GM21515 (cell line): ENCODE measurements around the gene ZGPAT.
"Not testable (repeated sequence)": the region's sequence is repeated elsewhere in the genome, so short reads cannot be mapped to it uniquely, and the experiment has no call there.

Source experiments
- ATAC-seq: cut with Tn5 transposase; IDR thresholded peaks from one replicate; pipeline ENCODE4 v1.9.1; 2021; ENCODE audit not compliant: unreplicated experiment

The ZGPAT gene

GRCh38 chr20:63755933-63756647, 48.3 kb downstream of the ZGPAT start:
- ATAC-seq: no peak

DNA sequence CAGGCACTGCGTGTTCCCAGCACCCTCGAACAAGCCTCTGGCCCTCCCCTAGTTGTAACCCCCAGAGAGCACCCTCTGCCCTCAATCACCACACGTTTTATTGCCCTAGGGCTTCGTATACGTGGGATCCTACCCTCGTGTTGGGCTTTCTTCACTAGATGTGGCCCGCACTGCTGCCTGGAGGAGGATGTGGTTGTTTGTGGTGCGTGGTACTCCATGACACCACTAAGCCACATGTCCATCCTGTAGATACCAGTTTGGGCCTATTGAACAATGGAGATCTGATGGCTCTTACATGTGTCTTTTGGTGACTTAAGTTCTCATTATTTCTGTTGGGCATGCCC, 48.8 kb downstream of the ZGPAT start:
- ATAC-seq: no peak

GRCh38 chr20:63758152-63758551, 50.3 kb downstream of the ZGPAT start:
- no peak for ATAC-seq

- no peak for ATAC-seq
These were observed 51.6 kb downstream of the ZGPAT start for GRCh38 chr20:63759377-63759901.

GRCh38 chr20:63765082-63765873, 57.4 kb downstream of the ZGPAT start:
- no peak for ATAC-seq

- no peak for ATAC-seq
These were observed 58.1 kb downstream of the ZGPAT start for GRCh38 chr20:63765902-63766301.

DNA sequence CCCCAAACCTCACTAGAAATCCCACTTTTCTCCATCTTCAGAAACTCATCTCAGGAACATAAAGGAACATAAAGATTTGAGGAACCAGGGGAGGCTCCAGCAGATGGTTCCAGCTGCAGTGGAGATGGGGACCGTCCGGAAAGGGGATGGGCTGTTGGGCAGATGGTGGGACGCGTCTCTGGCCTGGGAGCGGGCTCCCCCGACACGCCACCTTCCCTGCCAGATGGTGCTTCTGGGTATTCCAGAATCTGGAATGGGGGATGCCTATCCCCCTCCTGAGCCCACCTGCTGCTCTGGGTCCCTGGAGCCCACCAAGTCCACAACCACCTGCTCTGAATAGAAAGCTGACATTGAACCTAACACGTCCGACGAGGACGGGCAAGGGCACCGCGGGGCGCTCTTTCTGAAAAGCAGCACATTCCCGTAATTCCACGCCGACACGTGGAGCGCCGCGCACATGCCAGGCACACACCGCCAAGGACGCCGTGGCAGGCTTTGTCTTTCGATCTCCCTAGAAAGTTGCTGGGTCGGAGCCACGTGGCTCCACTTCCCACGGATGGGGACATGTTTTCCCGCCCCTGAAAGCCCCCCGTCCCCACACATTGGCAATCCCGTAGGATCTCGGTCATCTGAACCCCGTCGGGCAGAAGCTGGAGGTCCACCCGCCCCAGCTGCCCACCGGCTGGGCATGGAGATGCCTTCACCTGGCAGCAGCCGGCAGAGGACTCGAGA, 59.0 kb downstream of the ZGPAT start:
- ATAC-seq: no peak

GRCh38 chr20:63767456-63767855, 59.6 kb downstream of the ZGPAT start:
- no peak for ATAC-seq

DNA sequence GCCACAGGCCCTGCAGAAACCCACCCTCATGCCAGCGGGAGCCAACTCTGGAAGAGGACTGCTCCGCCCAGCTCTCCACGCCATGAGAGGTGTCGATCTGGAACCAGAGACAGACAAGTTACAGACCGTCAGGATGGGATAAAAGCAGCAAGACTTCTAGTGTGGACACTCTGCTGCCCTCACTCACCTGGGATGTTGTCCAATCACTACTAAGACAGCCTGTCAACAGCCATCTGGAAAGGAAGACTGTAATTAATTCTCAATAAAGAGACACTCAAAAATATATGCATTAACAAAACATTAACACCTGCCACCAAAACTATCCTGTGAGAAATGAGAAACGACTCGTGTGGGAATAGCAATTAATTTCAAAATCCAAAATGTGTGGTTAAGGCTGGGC, 60.0 kb downstream of the ZGPAT start:
- no peak for ATAC-seq

DNA sequence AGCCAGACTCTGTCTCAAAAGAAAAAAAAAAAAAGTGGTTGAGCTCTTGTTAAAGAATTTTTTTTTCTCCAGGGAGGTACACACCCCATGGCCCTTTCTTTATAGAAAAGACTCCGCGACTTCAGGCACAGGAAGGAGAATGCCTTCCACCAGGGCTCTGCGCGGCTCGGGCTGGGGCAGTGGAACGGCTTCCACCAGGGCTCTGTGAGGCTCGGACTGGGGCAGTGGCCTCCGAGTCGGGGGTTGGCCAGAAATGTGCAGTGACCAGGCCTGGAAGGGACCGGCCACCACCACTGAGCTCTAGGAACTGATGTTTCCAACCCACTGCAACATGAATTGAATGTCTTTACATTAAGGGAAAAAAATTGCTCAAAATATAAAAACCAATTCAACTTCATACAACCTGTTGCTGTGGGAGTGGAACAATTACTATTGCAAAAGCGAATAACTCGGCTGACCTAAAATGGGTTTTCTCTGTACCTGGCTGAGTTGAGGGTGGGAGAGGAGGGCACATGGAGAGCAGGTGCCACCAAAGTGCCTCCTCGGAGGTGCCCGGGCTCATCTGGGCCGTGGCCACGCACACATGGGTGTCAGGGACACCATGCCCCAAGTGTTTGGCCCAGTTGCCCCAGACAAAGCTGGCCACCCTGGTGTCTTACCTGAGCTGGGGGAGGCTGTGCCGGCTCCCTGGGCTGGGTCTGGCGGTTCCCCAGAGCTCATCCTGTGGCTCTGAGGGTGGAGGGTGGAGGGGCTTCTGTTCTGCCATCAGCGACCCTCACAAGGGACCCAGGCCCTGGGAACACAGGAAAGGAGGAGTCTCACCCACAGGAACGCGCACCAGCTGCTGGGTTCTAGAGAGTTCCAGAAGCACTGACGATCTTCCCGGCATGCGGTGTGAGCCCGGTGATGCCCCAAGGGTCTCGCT, 61.0 kb downstream of the ZGPAT start:
- ATAC-seq: no peak

- ATAC-seq: no peak
These were observed 62.1 kb downstream of the ZGPAT start for GRCh38 chr20:63769891-63770474.

DNA sequence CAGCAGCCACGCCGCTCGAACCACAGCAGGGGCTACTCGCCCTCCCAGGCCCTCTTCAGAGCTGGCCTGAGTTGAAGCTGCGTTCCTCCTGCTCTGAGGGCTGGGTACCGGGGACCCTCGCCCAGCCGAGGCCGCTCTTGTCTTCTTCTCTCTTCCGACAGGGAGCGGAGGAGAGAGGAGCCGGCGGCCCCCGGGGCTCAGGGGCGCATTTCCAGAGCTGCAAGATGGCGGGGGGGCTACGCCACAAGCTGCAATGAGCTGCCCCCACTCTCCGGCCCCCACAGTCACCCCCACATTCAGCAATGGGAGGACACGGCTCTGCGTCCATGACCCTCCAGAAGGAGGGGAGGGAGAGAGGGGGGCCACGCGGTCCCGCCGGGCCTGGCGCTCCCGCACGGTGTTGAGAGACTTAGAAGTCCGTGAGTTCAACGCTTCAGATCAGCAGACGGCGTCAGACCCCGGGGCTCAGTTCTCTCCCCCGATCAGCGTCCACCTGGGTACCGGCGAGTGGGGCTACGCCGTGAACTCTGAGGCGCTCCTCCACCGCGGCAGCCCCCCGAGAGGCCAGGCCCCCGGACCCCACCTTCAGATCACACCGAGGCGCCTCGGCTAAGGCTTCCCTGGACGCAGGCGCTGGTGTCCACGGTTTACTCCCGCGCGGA, 63.3 kb downstream of the ZGPAT start:
- ATAC-seq: no peak

DNA sequence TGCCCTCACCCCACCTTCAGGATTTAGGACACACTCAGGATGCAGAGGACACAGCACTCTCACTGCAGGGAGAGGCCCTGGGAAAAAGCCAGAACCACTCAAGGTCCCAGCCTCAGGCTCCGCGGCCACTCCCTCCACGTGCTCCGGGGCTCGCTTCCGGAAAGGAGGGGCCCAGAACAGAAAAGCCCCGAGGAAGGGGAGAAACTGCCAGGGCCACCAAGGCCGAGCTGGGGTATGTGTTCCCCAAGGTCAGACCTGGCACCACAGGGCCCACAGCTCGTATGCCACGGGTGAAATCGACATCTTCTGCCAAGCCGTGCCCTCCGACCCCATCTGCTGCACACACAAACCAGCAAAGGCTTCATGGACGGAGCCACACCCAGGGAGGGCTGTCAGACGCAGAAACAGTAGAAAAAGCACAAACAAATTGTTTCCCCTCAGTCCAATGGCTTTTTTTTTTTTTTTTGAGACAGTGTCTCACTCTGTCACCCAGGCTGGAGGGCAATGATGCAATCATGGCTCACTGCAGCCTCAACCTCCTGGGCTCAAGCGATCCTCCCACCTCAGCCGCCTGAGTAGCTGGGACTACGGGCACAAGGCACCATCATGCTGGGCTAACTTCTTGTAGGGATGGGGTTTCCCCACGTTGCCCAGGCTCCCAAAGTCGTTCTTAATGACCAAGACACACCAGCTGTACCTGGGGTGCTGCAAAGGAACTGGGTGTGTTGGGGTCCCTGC, 65.1 kb downstream of the ZGPAT start:
- no peak for ATAC-seq

DNA sequence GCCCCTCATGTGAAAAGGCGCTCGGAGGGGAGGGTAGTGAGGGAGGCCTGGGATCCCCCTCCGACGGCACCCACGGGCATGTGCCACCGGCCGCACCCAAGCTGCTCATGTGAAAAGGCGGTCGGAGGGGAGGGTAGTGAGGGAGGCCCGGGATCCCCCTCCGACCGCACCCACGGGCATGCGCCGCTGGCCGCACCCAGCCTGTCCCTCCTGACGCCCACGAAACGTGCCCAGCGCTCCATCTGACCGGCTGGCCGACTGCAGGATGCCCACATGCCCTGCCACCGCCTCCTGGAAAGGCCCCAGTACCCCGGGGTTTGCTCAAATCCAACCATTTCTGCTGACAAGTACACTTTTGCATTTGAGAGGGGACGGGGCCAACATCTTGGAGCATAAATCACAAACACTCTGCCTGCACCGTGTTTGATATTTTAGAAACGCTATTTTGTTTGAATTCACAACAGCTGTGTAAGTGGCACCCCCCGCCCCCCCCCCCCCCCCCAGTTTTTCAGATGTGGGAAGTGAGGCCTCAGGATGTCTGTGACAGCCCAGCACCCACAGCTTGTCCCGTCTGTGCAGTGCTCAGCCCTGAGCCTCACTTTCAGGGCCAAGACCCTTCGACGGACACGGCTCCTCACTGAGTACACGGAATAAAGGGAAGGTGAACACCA, 65.9 kb downstream of the ZGPAT start:
- ATAC-seq: no peak

DNA sequence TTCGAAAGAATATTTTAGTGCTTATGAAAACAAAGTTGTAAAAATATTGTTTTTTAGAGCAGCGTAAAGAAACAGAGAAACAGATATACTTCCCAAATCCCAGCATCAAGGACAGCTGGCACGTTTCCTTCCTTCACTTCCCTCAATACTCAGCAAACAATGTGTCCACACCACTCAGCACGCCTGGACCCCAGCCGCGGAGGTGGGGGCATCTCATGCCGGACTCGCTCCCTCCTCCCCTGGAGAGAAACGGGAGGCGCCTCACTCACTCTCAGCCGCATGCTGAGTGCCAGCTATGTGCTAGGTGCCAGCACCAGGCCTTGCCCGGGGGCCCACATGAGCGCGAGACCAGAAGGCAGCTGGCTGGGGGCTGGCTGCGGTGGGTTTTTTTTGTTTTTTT, 66.5 kb downstream of the ZGPAT start:
- ATAC-seq: no peak

GRCh38 chr20:63775096-63775978, 67.5 kb downstream of the ZGPAT start:
- ATAC-seq: no peak

DNA sequence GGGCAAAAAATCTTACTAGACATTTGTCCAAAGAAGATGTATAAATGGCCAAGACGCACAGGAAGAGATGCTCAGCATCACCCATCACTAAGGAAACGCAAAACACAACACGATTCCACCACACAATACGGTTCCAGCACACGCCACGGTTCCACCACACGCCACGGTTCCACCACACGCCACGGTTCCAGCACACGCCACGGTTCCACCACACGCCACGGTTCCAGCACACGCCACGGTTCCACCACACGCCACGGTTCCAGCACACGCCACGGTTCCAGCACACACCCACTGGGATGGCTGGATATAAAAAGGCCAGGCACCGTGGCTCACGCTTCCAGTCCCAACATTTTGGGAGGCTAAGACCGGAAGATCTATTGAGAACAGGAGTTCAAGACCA, 69.0 kb downstream of the ZGPAT start:
- ATAC-seq: not testable (repeated sequence)

- ATAC-seq: no peak
These were observed 69.8 kb downstream of the ZGPAT start for GRCh38 chr20:63777614-63778013.
